PC-9 (cell line): ENCODE measurements around the gene RANGAP1.

Source experiments
- EZH2 ChIP-seq: fragments of 200-600 bp; sonication (generic); IDR thresholded peaks from 2 replicates; pipeline ENCODE4 v1.8.0; 2017; ENCODE audit warnings: antibody characterized with exemption, low read depth
- TF ChIP-seq, protein P1 (sequence below): fragments of 200-600 bp; sonication (generic); conservative IDR thresholded peaks from 2 replicates; pipeline ENCODE4 v1.6.1; 2017; ENCODE audit warnings: mixed run types, antibody characterized with exemption, mild to moderate bottlenecking, moderate library complexity

GRCh38 chr22:41314821-41315220 lies 28.8 kb upstream of the RANGAP1 start:
- TF ChIP-seq, protein P1, sequence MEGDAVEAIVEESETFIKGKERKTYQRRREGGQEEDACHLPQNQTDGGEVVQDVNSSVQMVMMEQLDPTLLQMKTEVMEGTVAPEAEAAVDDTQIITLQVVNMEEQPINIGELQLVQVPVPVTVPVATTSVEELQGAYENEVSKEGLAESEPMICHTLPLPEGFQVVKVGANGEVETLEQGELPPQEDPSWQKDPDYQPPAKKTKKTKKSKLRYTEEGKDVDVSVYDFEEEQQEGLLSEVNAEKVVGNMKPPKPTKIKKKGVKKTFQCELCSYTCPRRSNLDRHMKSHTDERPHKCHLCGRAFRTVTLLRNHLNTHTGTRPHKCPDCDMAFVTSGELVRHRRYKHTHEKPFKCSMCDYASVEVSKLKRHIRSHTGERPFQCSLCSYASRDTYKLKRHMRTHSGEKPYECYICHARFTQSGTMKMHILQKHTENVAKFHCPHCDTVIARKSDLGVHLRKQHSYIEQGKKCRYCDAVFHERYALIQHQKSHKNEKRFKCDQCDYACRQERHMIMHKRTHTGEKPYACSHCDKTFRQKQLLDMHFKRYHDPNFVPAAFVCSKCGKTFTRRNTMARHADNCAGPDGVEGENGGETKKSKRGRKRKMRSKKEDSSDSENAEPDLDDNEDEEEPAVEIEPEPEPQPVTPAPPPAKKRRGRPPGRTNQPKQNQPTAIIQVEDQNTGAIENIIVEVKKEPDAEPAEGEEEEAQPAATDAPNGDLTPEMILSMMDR = no peak
- no peak for TF ChIP-seq EZH2
